ENCODE measurements around the gene RNU6-7.

Gene RNU6-7

DNA sequence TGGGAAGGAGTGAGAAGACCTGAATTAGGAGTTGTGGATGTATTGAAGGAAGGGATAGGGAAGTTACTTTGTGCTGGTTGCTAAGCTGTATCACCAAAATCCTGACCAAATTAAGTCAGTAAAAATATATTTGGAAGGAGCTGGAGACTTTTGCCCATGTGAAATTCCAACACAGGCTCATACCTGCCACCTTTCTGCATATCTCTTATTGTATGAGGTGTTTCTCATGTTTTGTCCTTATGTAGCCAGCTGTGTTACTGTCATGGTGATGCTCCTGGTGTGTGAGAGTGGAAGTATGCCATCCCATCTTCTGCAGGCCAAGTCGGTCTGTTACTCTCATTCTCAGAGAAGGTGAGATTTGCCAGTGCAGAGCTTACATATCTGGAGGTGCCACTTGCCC lies 30.6 kb downstream of the RNU6-7 start:
- no peaks in the 10 kb centered on the region for H3K27me3 ChIP-seq (replicated peaks in 2 of 5; ENCODE audit: control insufficient read depth in 4 of 5, insufficient read depth in 5 of 5, low read length in 4 of 5)
- ChIA-PET POLR2A (no interaction called here), CTCF (interaction anchor here (1.1 to 1.7 kb wide), 2 partner anchors 8 to 22 kb away, joined by 3 to 6 read pairs; no protein-coding TSS in a partner anchor)
- H3K4me3 ChIP-seq (ENCODE audit: control insufficient read depth in 1 of 7, extremely low read depth in 1 of 7, insufficient read depth in 4 of 7, low read depth in 2 of 7, low read length in 6 of 7) = no peak overlapping the region
- H3K4me1 ChIP-seq (ENCODE audit: control extremely low read depth in 1 of 4, control insufficient read depth in 4 of 4, insufficient read depth in 4 of 4, low read length in 3 of 4) = peaks cover 0 to 1% (median 0%) of the 10 kb centered on the region in 4 experiments
- DNase-seq = no peak
- H3K36me3 ChIP-seq (ENCODE audit: control insufficient read depth in 4 of 4, insufficient read depth in 4 of 4, low read length in 3 of 4) = no peaks in the 10 kb centered on the region
- H3K27ac ChIP-seq (ENCODE audit: insufficient read depth in 1 of 2, low read depth in 1 of 2, low read length in 2 of 2, poor library complexity in 1 of 2, severe bottlenecking in 2 of 2) = no peak overlapping the region
- 100% methylated on average over 1 of the region's 1 CpG for WGBS (ENCODE audit: insufficient coverage)
- no peaks in the 10 kb centered on the region for H3K9me3 ChIP-seq (ENCODE audit: control extremely low read depth in 1 of 5, control insufficient read depth in 4 of 5, insufficient read depth in 2 of 5, low read depth in 1 of 5, low read length in 4 of 5)

GRCh38 chr14:32233260-32233659 lies 31.4 kb downstream of the RNU6-7 start:
- Histone ChIP-seq H3K36me3 (ENCODE audit: control insufficient read depth in 4 of 4, insufficient read depth in 4 of 4, low read length in 3 of 4) (no peaks in the 10 kb centered on the region), H3K4me3 (ENCODE audit: control insufficient read depth in 1 of 7, extremely low read depth in 1 of 7, insufficient read depth in 4 of 7, low read depth in 2 of 7, low read length in 6 of 7) (no peak overlapping the region), H3K4me1 (ENCODE audit: control extremely low read depth in 1 of 4, control insufficient read depth in 4 of 4, insufficient read depth in 4 of 4, low read length in 3 of 4) (peaks cover 0 to 1% (median 0%) of the 10 kb centered on the region in 4 experiments), H3K27me3 (replicated peaks in 2 of 5; ENCODE audit: control insufficient read depth in 4 of 5, insufficient read depth in 5 of 5, low read length in 4 of 5) (no peaks in the 10 kb centered on the region), H3K9me3 (ENCODE audit: control extremely low read depth in 1 of 5, control insufficient read depth in 4 of 5, insufficient read depth in 2 of 5, low read depth in 1 of 5, low read length in 4 of 5) (no peaks in the 10 kb centered on the region), H3K27ac (ENCODE audit: insufficient read depth in 1 of 2, low read depth in 1 of 2, low read length in 2 of 2, poor library complexity in 1 of 2, severe bottlenecking in 2 of 2) (no peak overlapping the region)
- WGBS (ENCODE audit: insufficient coverage) = 0% methylated on average over 1 of the region's 1 CpG
- POLR2A ChIA-PET = no interaction called here
- DNase-seq = peak; percentile 26 to 43 (median 34)
- CTCF ChIA-PET = interaction anchor here (0.6 to 1.7 kb wide), 2 partner anchors 9 to 20 kb away, joined by 3 to 6 read pairs; no protein-coding TSS in a partner anchor

DNA sequence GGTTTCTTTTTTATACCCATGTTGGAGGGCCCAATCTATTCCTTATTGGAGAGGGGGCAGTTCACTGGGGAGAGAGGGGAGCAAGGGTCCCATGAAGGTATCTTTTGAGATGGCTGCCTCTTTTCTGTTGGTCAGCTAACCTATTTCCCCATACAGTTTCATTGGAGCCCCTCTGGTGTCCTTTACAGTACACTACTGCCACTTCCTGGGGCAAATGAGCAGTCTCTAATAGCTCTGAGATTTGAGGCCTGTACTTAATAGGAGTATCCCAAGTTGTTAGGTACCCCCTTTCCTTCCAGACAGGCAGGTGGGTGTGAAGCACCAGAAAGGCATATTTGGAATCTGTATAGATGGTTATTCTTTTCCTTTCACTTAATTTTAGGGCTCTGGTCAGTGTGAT lies 42.6 kb downstream of the RNU6-7 start:
- Histone ChIP-seq H3K27me3 (replicated peaks in 2 of 5; ENCODE audit: control insufficient read depth in 4 of 5, insufficient read depth in 5 of 5, low read length in 4 of 5) (no peaks in the 10 kb centered on the region), H3K4me1 (ENCODE audit: control extremely low read depth in 1 of 4, control insufficient read depth in 4 of 4, insufficient read depth in 4 of 4, low read length in 3 of 4) (no peaks in the 10 kb centered on the region), H3K4me3 (ENCODE audit: control insufficient read depth in 1 of 7, extremely low read depth in 1 of 7, insufficient read depth in 4 of 7, low read depth in 2 of 7, low read length in 6 of 7) (no peak overlapping the region), H3K9me3 (ENCODE audit: control extremely low read depth in 1 of 5, control insufficient read depth in 4 of 5, insufficient read depth in 2 of 5, low read depth in 1 of 5, low read length in 4 of 5) (peaks cover 0 to 7% (median 3%) of the 10 kb centered on the region in 5 experiments), H3K27ac (ENCODE audit: insufficient read depth in 1 of 2, low read depth in 1 of 2, low read length in 2 of 2, poor library complexity in 1 of 2, severe bottlenecking in 2 of 2) (no peak overlapping the region), H3K36me3 (ENCODE audit: control insufficient read depth in 4 of 4, insufficient read depth in 4 of 4, low read length in 3 of 4) (no peaks in the 10 kb centered on the region)
- POLR2A ChIA-PET = no interaction called here
- DNase-seq = no peak
- CTCF ChIA-PET = interaction anchor here (1.2 to 1.4 kb wide), 2 partner anchors 10 to 171 kb away, joined by 4 to 5 read pairs; no protein-coding TSS in a partner anchor

DNA sequence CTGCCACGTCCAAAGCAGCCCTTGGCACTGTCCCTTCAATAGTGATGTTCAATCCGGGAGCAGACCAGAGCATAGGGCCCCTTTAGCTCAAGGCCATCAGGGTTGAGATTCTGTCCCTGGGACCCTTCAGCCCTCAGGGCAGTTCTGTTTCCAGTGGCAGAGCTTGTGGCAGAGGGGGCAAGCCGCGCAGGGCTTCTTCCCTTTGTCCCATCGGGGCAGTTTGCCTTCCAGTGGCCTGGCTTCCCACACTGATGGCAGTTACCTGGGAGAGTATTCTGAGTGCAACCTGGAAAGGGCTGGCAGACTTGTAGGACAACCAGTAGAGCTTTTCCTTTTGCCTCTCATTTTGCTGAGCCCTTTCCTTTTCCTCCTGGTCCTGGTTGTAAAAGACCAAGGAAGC lies 44.9 kb downstream of the RNU6-7 start:
- Histone ChIP-seq H3K27me3 (replicated peaks in 2 of 5; ENCODE audit: control insufficient read depth in 4 of 5, insufficient read depth in 5 of 5, low read length in 4 of 5) (no peaks in the 10 kb centered on the region), H3K4me3 (ENCODE audit: control insufficient read depth in 1 of 7, extremely low read depth in 1 of 7, insufficient read depth in 4 of 7, low read depth in 2 of 7, low read length in 6 of 7) (no peak overlapping the region), H3K36me3 (ENCODE audit: control insufficient read depth in 4 of 4, insufficient read depth in 4 of 4, low read length in 3 of 4) (no peaks in the 10 kb centered on the region), H3K9me3 (ENCODE audit: control extremely low read depth in 1 of 5, control insufficient read depth in 4 of 5, insufficient read depth in 2 of 5, low read depth in 1 of 5, low read length in 4 of 5) (no peaks in the 10 kb centered on the region), H3K4me1 (ENCODE audit: control extremely low read depth in 1 of 4, control insufficient read depth in 4 of 4, insufficient read depth in 4 of 4, low read length in 3 of 4) (no peaks in the 10 kb centered on the region), H3K27ac (ENCODE audit: insufficient read depth in 1 of 2, low read depth in 1 of 2, low read length in 2 of 2, poor library complexity in 1 of 2, severe bottlenecking in 2 of 2) (no peak overlapping the region)
- CTCF ChIA-PET = interaction anchor here (1.2 to 1.9 kb wide), 6 partner anchors 8 to 176 kb away, joined by 3 to 8 read pairs (median 5); no protein-coding TSS in a partner anchor
- 100% methylated on average over 5 of the region's 5 CpGs for WGBS (ENCODE audit: insufficient coverage)
- POLR2A ChIA-PET = no interaction called here
- DNase-seq = no peak

- POLR2A ChIA-PET = no interaction called here
- CTCF ChIA-PET = interaction anchor here (0.9 to 6.8 kb wide), 5 partner anchors 10 to 325 kb away, joined by 3 to 129 read pairs (median 4); partner anchors contain the start of gene ARHGAP5
Observed at GRCh38 chr14:32249371-32249770, 47.5 kb downstream of the RNU6-7 start.

DNA sequence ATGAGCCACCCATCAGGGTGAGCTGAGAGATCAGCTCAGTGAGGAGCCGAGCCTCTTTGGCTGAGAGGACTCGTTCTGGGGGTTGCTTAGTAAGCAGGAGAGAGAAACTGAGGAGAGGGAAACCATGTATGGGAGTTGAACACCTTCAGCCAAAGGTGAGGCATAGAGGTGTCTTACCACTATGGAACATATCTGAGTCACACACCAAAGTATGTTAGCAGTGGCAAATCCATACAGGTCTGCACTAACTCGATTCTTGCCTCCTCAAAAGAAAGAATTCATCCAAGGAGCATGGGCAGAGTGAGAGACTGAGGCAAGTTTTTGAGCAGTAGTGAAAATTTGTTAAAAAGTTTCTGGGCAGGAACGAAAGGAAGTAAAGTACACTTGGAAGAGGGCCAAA lies 47.9 kb downstream of the RNU6-7 start:
- no peak overlapping the region for H3K4me3 ChIP-seq (ENCODE audit: control insufficient read depth in 1 of 7, extremely low read depth in 1 of 7, insufficient read depth in 4 of 7, low read depth in 2 of 7, low read length in 6 of 7)
- H3K27me3 ChIP-seq (replicated peaks in 2 of 5; ENCODE audit: control insufficient read depth in 4 of 5, insufficient read depth in 5 of 5, low read length in 4 of 5) = no peaks in the 10 kb centered on the region
- no peak for DNase-seq
- no peaks in the 10 kb centered on the region for H3K9me3 ChIP-seq (ENCODE audit: control extremely low read depth in 1 of 5, control insufficient read depth in 4 of 5, insufficient read depth in 2 of 5, low read depth in 1 of 5, low read length in 4 of 5)
- H3K4me1 ChIP-seq (ENCODE audit: control extremely low read depth in 1 of 4, control insufficient read depth in 4 of 4, insufficient read depth in 4 of 4, low read length in 3 of 4) = peaks cover 0 to 2% (median 0%) of the 10 kb centered on the region in 4 experiments
- no peak overlapping the region for H3K27ac ChIP-seq (ENCODE audit: insufficient read depth in 1 of 2, low read depth in 1 of 2, low read length in 2 of 2, poor library complexity in 1 of 2, severe bottlenecking in 2 of 2)
- POLR2A ChIA-PET = no interaction called here
- CTCF ChIA-PET = interaction anchor here (0.9 to 6.8 kb wide), 8 partner anchors 8 to 326 kb away, joined by 3 to 129 read pairs (median 9); partner anchors contain the start of gene ARHGAP5
- H3K36me3 ChIP-seq (ENCODE audit: control insufficient read depth in 4 of 4, insufficient read depth in 4 of 4, low read length in 3 of 4) = no peaks in the 10 kb centered on the region
- 87% methylated on average over 2 of the region's 4 CpGs for WGBS (ENCODE audit: insufficient coverage)

More at GRCh38 chr14:32249371-32249770, 47.5 kb downstream of the RNU6-7 start:
- H3K27me3 ChIP-seq (replicated peaks in 2 of 5; ENCODE audit: control insufficient read depth in 4 of 5, insufficient read depth in 5 of 5, low read length in 4 of 5) = no peaks in the 10 kb centered on the region
- 94% methylated on average over 5 of the region's 5 CpGs for WGBS (ENCODE audit: insufficient coverage)
- no peaks in the 10 kb centered on the region for H3K36me3 ChIP-seq (ENCODE audit: control insufficient read depth in 4 of 4, insufficient read depth in 4 of 4, low read length in 3 of 4)
- DNase-seq = no peak
- H3K9me3 ChIP-seq (ENCODE audit: control extremely low read depth in 1 of 5, control insufficient read depth in 4 of 5, insufficient read depth in 2 of 5, low read depth in 1 of 5, low read length in 4 of 5) = no peaks in the 10 kb centered on the region
- no peak overlapping the region for H3K4me3 ChIP-seq (ENCODE audit: control insufficient read depth in 1 of 7, extremely low read depth in 1 of 7, insufficient read depth in 4 of 7, low read depth in 2 of 7, low read length in 6 of 7)
- no peak overlapping the region for H3K27ac ChIP-seq (ENCODE audit: insufficient read depth in 1 of 2, low read depth in 1 of 2, low read length in 2 of 2, poor library complexity in 1 of 2, severe bottlenecking in 2 of 2)
- H3K4me1 ChIP-seq (ENCODE audit: control extremely low read depth in 1 of 4, control insufficient read depth in 4 of 4, insufficient read depth in 4 of 4, low read length in 3 of 4) = peaks cover 0 to 2% (median 0%) of the 10 kb centered on the region in 4 experiments

DNA sequence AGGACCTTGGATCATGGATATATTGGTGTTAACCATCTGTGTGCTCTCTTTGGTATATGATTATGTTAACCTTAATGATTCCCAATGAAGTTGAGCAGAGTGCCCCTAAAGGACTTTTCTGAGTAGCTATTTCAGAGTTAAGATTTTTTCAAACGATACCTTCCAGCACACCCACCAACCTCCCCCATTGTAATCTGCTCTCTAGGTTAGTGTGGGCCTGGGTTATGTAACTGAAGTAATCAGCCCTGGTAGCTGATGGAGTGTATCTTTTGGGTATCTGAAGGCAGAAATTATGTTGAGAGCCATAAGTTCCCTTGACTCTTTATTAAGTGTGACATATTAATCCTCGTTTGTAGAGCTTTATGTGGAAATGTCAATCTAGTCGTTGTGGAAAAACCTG lies 48.8 kb downstream of the RNU6-7 start:
- Histone ChIP-seq H3K36me3 (ENCODE audit: control insufficient read depth in 4 of 4, insufficient read depth in 4 of 4, low read length in 3 of 4) (no peaks in the 10 kb centered on the region), H3K4me3 (ENCODE audit: control insufficient read depth in 1 of 7, extremely low read depth in 1 of 7, insufficient read depth in 4 of 7, low read depth in 2 of 7, low read length in 6 of 7) (no peak overlapping the region), H3K27me3 (replicated peaks in 2 of 5; ENCODE audit: control insufficient read depth in 4 of 5, insufficient read depth in 5 of 5, low read length in 4 of 5) (no peaks in the 10 kb centered on the region), H3K27ac (ENCODE audit: insufficient read depth in 1 of 2, low read depth in 1 of 2, low read length in 2 of 2, poor library complexity in 1 of 2, severe bottlenecking in 2 of 2) (no peak overlapping the region), H3K9me3 (ENCODE audit: control extremely low read depth in 1 of 5, control insufficient read depth in 4 of 5, insufficient read depth in 2 of 5, low read depth in 1 of 5, low read length in 4 of 5) (no peaks in the 10 kb centered on the region), H3K4me1 (ENCODE audit: control extremely low read depth in 1 of 4, control insufficient read depth in 4 of 4, insufficient read depth in 4 of 4, low read length in 3 of 4) (peaks cover 0 to 2% (median 0%) of the 10 kb centered on the region in 4 experiments)
- DNase-seq = no peak
- WGBS (ENCODE audit: insufficient coverage) = 94% methylated on average over 2 of the region's 3 CpGs
- ChIA-PET POLR2A (no interaction called here), CTCF (interaction anchor here (0.7 to 6.8 kb wide), 11 partner anchors 8 to 330 kb away, joined by 3 to 129 read pairs (median 4); partner anchors contain the start of gene ARHGAP5)
